Measurements from ENCODE around the gene EGLN1.

Gene EGLN1

DNA sequence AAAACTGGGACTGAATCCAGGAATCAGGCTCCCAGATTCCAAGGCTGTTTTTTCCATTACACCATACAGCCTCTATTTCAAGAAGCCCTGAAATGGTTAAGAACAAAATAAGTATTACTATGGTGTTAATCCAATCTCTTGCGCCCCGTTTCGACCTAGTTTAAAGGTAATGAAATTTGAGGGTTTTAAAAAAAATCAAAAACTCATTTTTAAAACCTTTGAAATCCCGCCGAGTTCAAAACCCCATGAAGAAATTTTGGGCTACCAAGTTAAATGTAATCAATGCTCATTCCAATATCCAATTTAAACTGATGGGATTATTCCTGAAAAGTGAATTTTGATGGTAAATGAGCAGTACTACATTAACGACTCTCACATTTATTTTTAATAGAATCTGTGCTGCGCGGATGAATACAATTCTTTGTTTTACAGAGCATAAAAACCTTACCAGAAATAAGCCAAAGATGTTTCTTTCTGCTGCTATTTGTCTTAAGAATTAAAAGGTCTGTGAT lies 767 bp upstream of the EGLN1 start:
- no peak for DNase-seq (ENCODE audit: extremely low read depth in 1 of 2, low read depth in 1 of 2)

GRCh38 chr1:231421546-231421970 lies 529 bp downstream of the EGLN1 start:
- DNase-seq (ENCODE audit: extremely low read depth in 1 of 2, low read depth in 1 of 2) = peak in 1 of 2 donors; percentile 10

DNA sequence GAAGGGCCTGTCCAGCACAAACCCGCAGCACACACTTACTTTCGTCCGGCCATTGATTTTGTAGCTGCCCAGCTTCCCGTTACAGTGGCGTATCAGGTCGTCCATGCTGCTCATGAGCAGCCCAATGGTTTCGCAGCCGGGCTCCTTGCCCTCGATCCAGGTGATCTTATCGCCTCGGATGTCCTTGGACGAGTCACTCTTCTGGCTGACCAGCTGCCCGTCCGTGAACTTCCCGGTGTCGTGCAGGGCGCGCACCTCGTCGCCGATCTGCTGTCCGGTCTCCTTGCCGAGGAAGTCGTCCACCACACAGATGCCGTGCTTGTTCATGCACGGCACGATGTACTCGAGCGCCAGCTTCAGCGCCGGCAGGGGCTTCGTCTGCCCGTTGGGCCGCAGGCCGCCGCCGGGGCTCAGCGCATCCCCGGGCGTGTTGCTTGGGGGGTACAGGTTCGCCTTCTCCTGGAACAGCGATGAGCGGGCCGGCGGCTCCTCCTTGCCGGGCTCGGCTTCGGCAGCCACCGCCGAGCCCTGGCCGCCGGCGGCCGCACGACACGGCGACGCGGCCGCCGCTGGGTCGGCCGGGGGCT lies 1.0 kb downstream of the EGLN1 start:
- DNase-seq (ENCODE audit: extremely low read depth in 1 of 2, low read depth in 1 of 2) = peak in 1 of 2 donors; percentile 26

GRCh38 chr1:231420299-231420958 lies 1.7 kb downstream of the EGLN1 start:
- no peak for DNase-seq (ENCODE audit: extremely low read depth in 1 of 2, low read depth in 1 of 2)

DNA sequence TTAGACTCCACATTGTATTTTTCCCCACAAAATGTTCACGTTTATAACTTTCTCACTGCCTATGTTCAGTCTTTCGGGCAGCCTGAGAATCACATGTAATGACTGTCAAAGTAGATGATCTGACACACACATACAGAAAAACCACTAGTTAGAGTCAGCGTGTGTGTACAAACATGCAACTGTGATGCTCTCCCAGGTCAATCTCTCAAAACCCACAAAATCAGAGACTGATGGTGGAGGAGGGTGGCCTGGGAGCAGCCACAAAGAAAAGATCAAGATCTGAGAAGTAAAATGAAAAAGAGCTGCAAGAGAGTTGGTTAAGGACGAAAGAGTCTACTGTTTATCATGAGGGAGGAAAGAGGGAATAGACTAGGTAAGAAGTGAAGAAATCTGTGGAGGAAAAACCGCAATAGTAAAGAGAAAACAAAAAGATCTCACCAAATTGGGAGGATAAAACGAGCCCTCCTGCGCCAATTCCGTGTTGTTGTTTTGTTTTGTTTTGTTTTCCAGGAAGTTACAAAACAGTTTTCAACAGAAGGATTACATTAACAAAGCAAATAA lies 2.3 kb downstream of the EGLN1 start:
- no peak for DNase-seq (ENCODE audit: extremely low read depth in 1 of 2, low read depth in 1 of 2)

DNA sequence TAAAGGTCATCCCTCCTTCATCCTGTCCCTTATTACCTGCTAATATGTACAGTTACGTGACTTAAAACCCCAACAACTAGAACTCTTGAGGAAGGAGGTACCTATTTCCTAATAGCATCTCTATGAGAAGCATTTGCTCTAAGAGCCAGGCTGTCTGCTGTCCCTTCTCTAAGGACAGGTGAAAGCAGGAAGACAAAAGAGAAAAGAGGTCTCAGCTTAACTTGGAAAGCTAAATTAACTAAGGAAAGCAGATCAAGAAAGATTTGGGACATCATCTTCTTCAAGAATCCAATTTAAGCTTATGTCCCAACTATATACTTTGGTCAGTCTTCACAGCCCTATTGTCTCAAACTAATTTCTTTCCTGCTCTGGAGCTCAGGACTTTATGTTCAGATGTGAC lies 2.9 kb downstream of the EGLN1 start:
- no peak for DNase-seq (ENCODE audit: extremely low read depth in 1 of 2, low read depth in 1 of 2)

DNA sequence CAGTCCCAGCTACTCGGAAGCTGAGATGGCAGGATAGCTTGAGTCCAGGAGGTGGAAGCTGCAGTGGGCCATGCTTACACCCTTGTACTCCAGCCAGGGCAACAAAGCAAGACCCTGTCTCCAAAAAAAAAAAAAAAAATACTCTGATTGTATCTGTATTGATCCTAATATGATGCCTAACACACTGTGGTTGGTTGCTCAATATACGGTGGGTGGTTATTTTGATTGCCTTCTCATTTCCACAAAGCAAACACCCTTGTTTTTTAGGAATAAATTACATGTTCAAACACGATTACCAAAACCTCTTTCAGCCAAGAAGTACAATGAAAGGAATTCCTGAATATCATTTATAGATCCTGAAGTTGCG lies 3.4 kb downstream of the EGLN1 start:
- no peak for DNase-seq (ENCODE audit: extremely low read depth in 1 of 2, low read depth in 1 of 2)

DNA sequence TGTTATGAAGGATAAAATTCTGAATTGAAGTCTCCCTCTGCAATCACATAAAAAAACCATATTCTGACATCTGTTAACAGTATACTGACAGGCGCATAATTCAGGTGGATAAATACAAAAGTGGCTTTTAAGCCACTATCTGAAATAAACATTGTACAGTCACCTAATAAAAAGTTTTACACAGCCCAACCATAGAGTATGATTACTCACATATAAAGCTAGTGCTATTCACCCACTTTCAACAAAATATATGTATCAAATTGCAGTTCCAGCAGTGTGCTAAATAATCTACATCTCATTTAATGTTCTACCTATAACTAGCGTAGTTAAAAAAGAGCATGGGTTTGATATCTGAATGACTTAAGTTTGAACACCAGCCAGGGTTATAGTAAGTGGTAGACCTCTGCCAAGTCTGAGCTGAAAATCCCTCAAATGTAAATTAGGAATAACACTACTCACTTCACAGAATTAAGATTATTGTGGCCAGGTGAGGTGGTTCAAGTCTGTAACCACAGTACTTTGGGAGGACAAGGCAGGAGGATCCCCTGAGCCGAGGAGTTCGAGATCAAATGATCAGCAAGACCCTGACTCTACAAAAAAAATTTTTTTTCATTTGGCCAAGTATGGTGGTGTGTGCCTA lies 3.9 kb downstream of the EGLN1 start:
- DNase-seq (ENCODE audit: extremely low read depth in 1 of 2, low read depth in 1 of 2) = no peak

DNA sequence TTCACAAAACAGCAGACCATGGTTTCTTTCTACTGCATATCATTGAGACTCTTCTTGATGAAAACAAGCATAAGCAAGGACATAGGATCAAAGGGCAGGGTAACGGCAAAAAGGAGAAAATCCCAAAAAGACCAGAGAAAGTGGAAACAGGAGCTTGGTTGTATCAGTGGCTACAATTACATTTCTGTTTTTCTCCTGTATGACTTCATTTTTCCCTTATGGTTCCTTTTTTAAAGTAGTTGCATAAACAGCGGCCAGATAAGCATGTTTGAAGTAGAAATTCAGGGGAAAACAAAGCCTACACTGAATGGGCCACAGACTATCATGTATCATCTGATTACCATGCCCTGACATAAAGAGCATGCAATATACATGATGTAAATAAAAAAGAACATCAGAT lies 4.6 kb downstream of the EGLN1 start:
- no peak for DNase-seq (ENCODE audit: extremely low read depth in 1 of 2, low read depth in 1 of 2)

- no peak for DNase-seq (ENCODE audit: extremely low read depth in 1 of 2, low read depth in 1 of 2)
Measured at GRCh38 chr1:231416901-231417300, 5.2 kb downstream of the EGLN1 start.

DNA sequence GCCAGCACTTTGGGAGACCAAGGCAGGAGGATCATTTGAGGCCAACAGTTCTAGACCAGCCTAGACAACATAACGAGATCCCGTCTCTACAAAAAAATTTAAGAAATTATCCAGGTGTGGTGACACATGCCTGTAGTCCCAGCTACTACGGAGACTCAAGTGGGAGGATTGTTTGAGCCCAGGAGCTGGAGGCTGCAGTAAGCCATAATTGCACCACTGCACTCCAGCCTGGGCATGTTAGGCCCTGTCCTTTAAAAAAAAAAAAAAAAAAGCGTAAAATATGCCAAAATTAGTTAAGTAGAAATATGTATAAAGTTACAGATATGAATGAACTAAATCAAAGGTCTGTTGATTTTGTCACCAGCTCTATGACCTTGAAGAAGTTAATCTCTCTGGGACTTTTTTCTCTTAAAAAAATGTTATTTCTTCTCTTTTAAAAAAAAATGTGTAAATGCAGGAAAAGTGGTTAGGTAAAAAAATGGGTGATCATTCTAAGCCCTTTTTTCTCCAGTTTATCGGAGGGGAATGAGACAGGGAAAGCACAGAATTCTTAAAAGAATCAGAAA lies 7.0 kb downstream of the EGLN1 start:
- DNase-seq (ENCODE audit: extremely low read depth in 1 of 2, low read depth in 1 of 2) = no peak

DNA sequence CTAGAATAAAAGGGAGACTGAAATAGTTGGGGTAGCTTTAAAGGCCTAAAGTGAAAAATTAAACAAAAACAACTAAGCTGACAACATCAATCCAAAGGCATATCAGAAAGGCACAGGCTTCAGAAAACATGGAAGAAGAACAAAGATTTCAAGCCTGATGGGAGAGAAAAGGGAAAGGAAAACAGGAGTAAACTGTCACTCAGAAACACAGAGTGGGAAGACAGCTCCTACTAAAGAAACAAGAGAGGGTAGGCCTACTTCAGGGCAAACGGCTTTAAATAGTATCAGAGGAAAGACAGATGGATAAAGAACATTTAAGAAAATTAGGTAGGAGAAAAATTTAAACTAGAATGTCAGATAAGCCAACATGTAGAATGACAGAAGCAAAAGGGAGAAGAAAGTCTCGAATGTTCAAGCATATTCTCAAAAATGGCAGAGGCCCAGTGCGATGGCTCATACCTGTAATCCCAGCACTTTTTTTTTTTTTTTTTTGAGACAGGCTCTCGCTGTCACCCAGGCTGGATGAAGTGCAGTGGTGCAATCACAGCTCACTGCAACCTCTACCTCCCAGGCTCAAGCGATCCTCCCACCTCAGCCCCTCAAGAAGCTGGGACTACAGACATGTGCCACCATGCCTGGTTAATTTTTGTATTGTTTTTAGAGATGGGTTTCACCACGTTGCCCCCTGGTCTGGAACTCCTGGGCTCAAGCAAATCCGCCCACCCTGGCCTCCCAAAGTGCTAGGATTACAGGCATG lies 7.6 kb downstream of the EGLN1 start:
- no peak for DNase-seq (ENCODE audit: extremely low read depth in 1 of 2, low read depth in 1 of 2)

GRCh38 chr1:231413749-231414082 lies 8.4 kb downstream of the EGLN1 start:
- DNase-seq (ENCODE audit: extremely low read depth in 1 of 2, low read depth in 1 of 2) = no peak

DNA sequence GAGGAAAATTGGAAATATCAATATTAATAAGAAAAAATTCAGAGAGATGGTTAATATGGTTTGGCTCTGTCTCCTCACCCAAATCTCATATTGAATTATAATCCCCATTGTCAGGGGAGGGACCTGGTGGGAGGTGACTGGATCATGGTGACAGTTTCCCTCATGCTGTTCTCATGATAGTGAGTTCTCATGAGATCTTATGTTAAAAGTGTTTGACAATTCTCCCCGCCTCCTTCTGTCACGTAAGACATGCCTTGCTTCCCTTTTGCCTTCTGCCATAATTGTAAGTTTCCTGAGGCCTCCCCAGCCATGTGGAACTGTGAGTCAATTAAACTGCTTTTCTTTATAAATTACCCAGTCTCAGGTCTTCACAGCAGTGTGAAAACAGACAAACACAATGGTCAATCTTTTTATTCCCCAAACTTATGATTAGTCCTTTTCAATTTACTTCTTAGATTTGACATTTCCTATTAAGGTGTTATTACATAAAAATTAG lies 11.0 kb downstream of the EGLN1 start:
- no peak for DNase-seq (ENCODE audit: extremely low read depth in 1 of 2, low read depth in 1 of 2)

DNA sequence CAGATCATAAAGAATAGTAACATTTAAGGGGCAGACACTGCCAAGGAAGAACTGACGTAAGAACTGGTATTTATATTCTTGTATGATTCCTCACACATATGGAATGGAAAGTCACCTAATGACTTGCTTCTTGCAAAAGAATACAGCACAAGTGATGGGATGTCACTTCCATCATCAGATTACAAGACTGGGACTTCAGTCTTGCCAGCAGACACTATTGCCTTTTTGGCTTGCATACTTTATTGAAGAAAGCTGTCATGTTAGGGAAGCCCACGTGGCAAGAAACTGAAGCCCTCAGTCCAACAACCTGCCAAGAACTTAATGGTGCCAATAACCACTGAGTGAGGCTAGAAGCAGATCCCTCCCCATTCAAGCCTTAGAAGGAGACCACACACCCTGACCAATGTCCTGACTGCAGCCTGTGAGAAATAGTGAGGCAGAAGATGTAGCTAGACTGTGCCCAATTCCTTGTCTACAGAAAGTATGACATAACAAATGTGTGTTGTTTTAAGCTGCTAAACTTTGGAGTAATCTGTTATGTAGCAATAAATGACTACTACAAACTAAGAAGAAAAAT lies 12.0 kb downstream of the EGLN1 start:
- DNase-seq (ENCODE audit: extremely low read depth in 1 of 2, low read depth in 1 of 2) = no peak

GRCh38 chr1:231408528-231409094 lies 13.5 kb downstream of the EGLN1 start:
- DNase-seq (ENCODE audit: extremely low read depth in 1 of 2, low read depth in 1 of 2) = no peak

GRCh38 chr1:231407547-231408396 lies 14.3 kb downstream of the EGLN1 start:
- no peak for DNase-seq (ENCODE audit: extremely low read depth in 1 of 2, low read depth in 1 of 2)

- no peak for DNase-seq (ENCODE audit: extremely low read depth in 1 of 2, low read depth in 1 of 2)
Measured at GRCh38 chr1:231407049-231407448, 15.0 kb downstream of the EGLN1 start.

GRCh38 chr1:231404318-231404717 lies 17.8 kb downstream of the EGLN1 start:
- no peak for DNase-seq (ENCODE audit: extremely low read depth in 1 of 2, low read depth in 1 of 2)

Data from activated CD8-positive, alpha-beta memory T cell treated with anti-CD3 and anti-CD28 coated beads for 1 hour (primary cell).